Fibroblast of lung (primary cell): ENCODE results near the gene SNX12. TPM values are rescaled to one million over a fixed set of nuclear protein-coding genes. Genes with fewer than 3 reads are reported as not detected.

ENCODE experiments used
- DNase-seq, 2 donors: peaks; one replicate each; pipeline versions ENCODE4 v3.0.0 to v3.0.0-alpha.2; 2010; ENCODE audit warnings: low read depth in 2 of 2
- H2AFZ ChIP-seq: 2 replicates; pipeline ENCODE4 v1.5.1; 2012; ENCODE audit warnings: low read length, control low read depth, inconsistent platforms
- H3K27ac ChIP-seq: 2 replicates; pipeline ENCODE4 v1.5.1; 2011; ENCODE audit warnings: low read length, control low read depth; ENCODE audit not compliant: insufficient read depth
- H3K27me3 ChIP-seq: 2 replicates; pipeline ENCODE4 v1.5.1; 2011; ENCODE audit warnings: mild to moderate bottlenecking, low read length; ENCODE audit not compliant: control insufficient read depth, insufficient read depth
- H3K36me3 ChIP-seq: 2 replicates; pipeline ENCODE4 v1.5.1; 2011; ENCODE audit warnings: low read length; ENCODE audit not compliant: control insufficient read depth, insufficient read depth
- H3K4me1 ChIP-seq: 2 replicates; pipeline ENCODE4 v1.5.1; 2011; ENCODE audit warnings: low read length; ENCODE audit not compliant: control insufficient read depth, insufficient read depth; ENCODE audit errors: extremely low read depth
- H3K4me2 ChIP-seq: 2 replicates; pipeline ENCODE4 v1.5.1; 2011; ENCODE audit warnings: low read length, control low read depth; ENCODE audit not compliant: insufficient read depth; ENCODE audit errors: extremely low read depth
- H3K4me3 ChIP-seq, 4 experiments: fragments of 200-600 bp in 1 of 4; sonication (generic) in 1 of 4; replicated peaks in 1 of 4; 2 replicates each; pipeline ENCODE4 v1.5.1; 2011 to 2016; ENCODE audit warnings: low read length in 4 of 4, low read depth in 3 of 4, mild to moderate bottlenecking in 3 of 4, control low read depth in 2 of 4, inconsistent platforms in 1 of 4, mixed read lengths in 1 of 4; ENCODE audit not compliant: insufficient read depth in 1 of 4; ENCODE audit errors: control extremely low read depth in 1 of 4
- H3K79me2 ChIP-seq: 2 replicates; pipeline ENCODE4 v1.5.1; 2012; ENCODE audit warnings: mild to moderate bottlenecking, low read length, inconsistent platforms; ENCODE audit not compliant: control insufficient read depth, insufficient read depth
- H3K9ac ChIP-seq: 2 replicates; pipeline ENCODE4 v1.5.1; 2011; ENCODE audit warnings: mild to moderate bottlenecking, low read length, control low read depth; ENCODE audit not compliant: insufficient read depth
- H3K9me3 ChIP-seq: 2 replicates; pipeline ENCODE4 v1.5.1; 2012; ENCODE audit warnings: low read depth, low read length; ENCODE audit not compliant: control insufficient read depth, insufficient read depth
- H4K20me1 ChIP-seq: 2 replicates; pipeline ENCODE4 v1.5.1; 2011; ENCODE audit warnings: low read length; ENCODE audit not compliant: control insufficient read depth, insufficient read depth; ENCODE audit errors: extremely low read depth
- EZH2 ChIP-seq: IDR thresholded peaks from 2 replicates; pipeline ENCODE4 v1.5.1; 2012; ENCODE audit warnings: low read length, control low read depth, mild to moderate bottlenecking; ENCODE audit errors: missing control alignments
- polyA plus RNA-seq, 2 donors: library from polyadenylated mRNA; depleted of rRNA in 1 of 2; stranded (reverse) in 1 of 2; unstranded in 1 of 2; fragments of >200 nt; gene quantifications; 2 replicates each; pipeline ENCODE4 v1.2.1, GENCODE V29; 2011 to 2012; ENCODE audit warnings: missing spikeins in 1 of 2
- total RNA-seq: library from RNA; depleted of rRNA; stranded (reverse); fragments of >200 nt; gene quantifications from 2 replicates; pipeline ENCODE4 v1.2.1, GENCODE V29; 2014
- TF ChIP-seq, protein P1 (sequence below), 2 donors: IDR thresholded peaks in 1 of 2; conservative IDR thresholded peaks in 1 of 2; 1 replicate in 1 of 2; 2 replicates in 1 of 2; pipeline ENCODE4 v1.5.1; 2011 to 2012; ENCODE audit warnings: low read length in 2 of 2, control low read depth in 1 of 2, inconsistent platforms in 1 of 2, low read depth in 1 of 2, mild to moderate bottlenecking in 1 of 2

The SNX12 gene
- total and polyA plus RNA-seq, 2 donors (not counting 1 experiment from before 2014, with no cell fraction given), result 80.8 to 84.6 TPM

DNA sequence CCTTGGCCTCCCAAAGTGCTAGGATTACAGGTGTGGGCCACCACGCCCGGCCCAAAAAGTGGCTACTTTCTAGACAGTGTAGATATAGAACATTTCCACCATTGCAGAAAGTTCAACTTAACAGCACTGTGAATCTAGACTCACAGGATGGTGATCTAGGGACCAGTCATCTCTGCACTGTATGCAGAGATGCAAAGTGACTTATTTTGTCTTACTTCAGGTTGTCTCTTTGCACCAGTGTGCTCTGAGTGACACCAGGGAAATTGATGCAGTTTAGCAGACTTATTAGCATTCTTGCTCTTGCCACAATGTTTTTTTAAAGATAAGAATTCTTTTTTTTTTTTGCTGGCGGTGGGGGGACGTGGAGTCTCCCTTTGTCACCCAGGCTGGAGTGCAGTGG is 14.7 kb upstream of the SNX12 start:
- H3K9me3 ChIP-seq, result no peaks in the 10 kb centered on the region
- no peaks in the 10 kb centered on the region for H3K36me3 ChIP-seq
- H4K20me1 ChIP-seq, result no peaks in the 10 kb centered on the region
- no peak overlapping the region for H3K4me2 ChIP-seq
- H3K27me3 ChIP-seq, result no peaks in the 10 kb centered on the region
- peak in 1 of 2 donors; percentile 17 for DNase-seq
- H3K27ac ChIP-seq, result no peak overlapping the region
- H3K9ac ChIP-seq, result no peak overlapping the region
- no peak overlapping the region for H2AFZ ChIP-seq
- TF ChIP-seq EZH2, result no peak
- TF ChIP-seq, protein P1, sequence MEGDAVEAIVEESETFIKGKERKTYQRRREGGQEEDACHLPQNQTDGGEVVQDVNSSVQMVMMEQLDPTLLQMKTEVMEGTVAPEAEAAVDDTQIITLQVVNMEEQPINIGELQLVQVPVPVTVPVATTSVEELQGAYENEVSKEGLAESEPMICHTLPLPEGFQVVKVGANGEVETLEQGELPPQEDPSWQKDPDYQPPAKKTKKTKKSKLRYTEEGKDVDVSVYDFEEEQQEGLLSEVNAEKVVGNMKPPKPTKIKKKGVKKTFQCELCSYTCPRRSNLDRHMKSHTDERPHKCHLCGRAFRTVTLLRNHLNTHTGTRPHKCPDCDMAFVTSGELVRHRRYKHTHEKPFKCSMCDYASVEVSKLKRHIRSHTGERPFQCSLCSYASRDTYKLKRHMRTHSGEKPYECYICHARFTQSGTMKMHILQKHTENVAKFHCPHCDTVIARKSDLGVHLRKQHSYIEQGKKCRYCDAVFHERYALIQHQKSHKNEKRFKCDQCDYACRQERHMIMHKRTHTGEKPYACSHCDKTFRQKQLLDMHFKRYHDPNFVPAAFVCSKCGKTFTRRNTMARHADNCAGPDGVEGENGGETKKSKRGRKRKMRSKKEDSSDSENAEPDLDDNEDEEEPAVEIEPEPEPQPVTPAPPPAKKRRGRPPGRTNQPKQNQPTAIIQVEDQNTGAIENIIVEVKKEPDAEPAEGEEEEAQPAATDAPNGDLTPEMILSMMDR (conservative IDR thresholded peaks at IDR 0.05 in 1 of 2, IDR thresholded peaks at IDR 0.05 in 1 of 2; ENCODE audit: low read depth in 1 of 2, low read length in 2 of 2), result no peak
- no peak overlapping the region for H3K4me3 ChIP-seq
- H3K79me2 ChIP-seq, result no peaks in the 10 kb centered on the region
- H3K4me1 ChIP-seq, result no peaks in the 10 kb centered on the region

DNA sequence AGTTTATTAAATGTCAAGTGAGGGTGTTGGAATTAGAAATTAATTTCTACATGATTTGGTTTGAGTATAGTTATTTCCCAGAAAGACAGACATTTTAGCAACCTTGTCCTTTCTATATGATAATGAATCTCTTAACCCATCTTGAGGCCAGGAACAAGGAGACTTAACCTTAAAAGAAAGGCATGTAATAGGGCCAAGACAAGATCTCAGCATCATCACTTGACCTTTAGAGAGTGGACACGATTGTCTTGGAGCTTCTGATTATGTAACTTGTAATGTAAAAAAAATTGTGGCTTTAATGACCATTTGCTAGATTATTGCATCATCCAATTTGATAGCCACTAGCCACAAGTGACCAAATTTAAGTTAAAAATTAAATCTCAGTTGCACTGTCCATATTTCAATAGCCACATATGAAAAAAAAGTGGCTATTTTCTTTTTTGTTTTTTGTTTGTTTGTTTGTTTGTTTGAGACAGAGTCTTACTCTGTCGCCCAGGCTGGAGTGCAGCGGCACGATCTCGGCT is 14.1 kb upstream of the SNX12 start:
- no peaks in the 10 kb centered on the region for H3K36me3 ChIP-seq
- H4K20me1 ChIP-seq, result no peaks in the 10 kb centered on the region
- no peak overlapping the region for H2AFZ ChIP-seq
- H3K79me2 ChIP-seq, result no peaks in the 10 kb centered on the region
- no peak overlapping the region for H3K4me3 ChIP-seq
- no peaks in the 10 kb centered on the region for H3K9me3 ChIP-seq
- DNase-seq, result no peak
- no peaks in the 10 kb centered on the region for H3K4me1 ChIP-seq
- H3K9ac ChIP-seq, result no peak overlapping the region
- no peaks in the 10 kb centered on the region for H3K27me3 ChIP-seq
- H3K4me2 ChIP-seq, result no peak overlapping the region
- no peak for TF ChIP-seq EZH2
- TF ChIP-seq, protein P1 (conservative IDR thresholded peaks at IDR 0.05 in 1 of 2, IDR thresholded peaks at IDR 0.05 in 1 of 2; ENCODE audit: low read depth in 1 of 2, low read length in 2 of 2), result no peak
- H3K27ac ChIP-seq, result no peak overlapping the region

DNA sequence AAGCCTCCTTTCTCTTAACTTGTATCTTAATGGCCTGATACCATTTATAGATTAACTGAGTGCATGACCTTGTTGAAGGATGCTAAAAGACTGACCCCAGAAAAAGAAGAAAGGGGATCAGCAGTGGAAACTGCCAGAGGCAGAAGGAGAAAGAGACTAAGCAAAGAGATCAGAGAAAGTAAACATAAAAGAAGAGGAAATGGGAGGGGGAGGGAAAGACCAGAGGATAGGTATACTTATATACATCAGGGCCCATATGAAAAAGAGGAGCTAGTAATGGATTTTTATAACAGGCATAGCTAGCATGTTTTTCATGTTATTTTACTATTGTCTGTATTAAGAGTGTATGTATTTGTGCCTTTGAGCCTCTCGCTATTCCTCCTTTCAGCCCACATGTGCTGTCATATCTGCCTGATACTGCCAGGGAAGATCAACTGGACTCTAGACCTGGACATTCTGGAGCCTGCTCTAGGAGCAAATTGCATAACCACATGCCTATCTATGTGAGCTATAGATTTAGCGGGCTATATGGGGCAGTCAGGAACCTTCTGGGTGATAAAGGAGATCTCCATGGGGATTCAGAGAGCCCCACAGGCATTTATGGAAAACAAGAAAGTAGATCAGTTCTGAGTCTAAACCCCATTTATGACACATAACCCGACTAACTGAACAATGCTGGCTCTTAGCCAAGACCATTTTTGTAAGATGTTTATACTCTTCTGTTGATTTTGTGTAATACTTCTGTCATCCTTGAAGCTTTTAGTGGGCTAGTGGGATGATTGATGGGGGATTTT is 13.4 kb upstream of the SNX12 start:
- Histone ChIP-seq H3K4me3 (no peak overlapping the region), H3K79me2 (no peaks in the 10 kb centered on the region), H3K9me3 (no peaks in the 10 kb centered on the region), H3K4me1 (no peaks in the 10 kb centered on the region), H3K27me3 (no peaks in the 10 kb centered on the region), H2AFZ (no peak overlapping the region), H3K36me3 (no peaks in the 10 kb centered on the region), H3K27ac (no peak overlapping the region), H3K4me2 (no peak overlapping the region), H4K20me1 (no peaks in the 10 kb centered on the region), H3K9ac (no peak overlapping the region)
- peak; percentile 28 to 50 for DNase-seq
- TF ChIP-seq EZH2, result no peak
- TF ChIP-seq, protein P1 (conservative IDR thresholded peaks at IDR 0.05 in 1 of 2, IDR thresholded peaks at IDR 0.05 in 1 of 2; ENCODE audit: low read depth in 1 of 2, low read length in 2 of 2), result no peak
